ENCODE results near the gene RIMS1. TPM values are rescaled to one million over a fixed set of nuclear protein-coding genes. Genes with fewer than 3 reads are reported as not detected.

Gene RIMS1
- total and polyA plus RNA-seq, 2 of the 13 experiments (the other 11 are each of a cell fraction or from before 2014, with no cell fraction given) = not detected

DNA sequence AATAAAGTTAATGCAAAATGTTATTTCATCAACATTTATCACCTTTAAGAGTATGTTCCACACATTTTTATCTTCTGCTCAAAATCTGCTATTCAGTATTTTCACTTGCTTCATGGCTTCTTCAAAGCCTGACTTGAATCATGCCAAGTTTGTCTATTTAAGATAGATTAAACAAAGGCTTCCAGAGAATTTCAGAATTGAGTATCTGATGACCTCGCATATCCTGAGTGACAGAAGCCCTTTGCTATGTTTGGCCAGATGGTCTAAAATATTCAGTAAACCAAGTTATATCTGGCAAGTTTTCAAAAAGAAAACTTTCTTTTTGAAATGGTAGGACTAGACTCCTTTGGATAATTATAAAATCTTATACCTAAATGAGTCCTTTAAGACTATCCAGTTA is 386.6 kb downstream of the RIMS1 start (continued):
- TF ChIP-seq, protein P1, sequence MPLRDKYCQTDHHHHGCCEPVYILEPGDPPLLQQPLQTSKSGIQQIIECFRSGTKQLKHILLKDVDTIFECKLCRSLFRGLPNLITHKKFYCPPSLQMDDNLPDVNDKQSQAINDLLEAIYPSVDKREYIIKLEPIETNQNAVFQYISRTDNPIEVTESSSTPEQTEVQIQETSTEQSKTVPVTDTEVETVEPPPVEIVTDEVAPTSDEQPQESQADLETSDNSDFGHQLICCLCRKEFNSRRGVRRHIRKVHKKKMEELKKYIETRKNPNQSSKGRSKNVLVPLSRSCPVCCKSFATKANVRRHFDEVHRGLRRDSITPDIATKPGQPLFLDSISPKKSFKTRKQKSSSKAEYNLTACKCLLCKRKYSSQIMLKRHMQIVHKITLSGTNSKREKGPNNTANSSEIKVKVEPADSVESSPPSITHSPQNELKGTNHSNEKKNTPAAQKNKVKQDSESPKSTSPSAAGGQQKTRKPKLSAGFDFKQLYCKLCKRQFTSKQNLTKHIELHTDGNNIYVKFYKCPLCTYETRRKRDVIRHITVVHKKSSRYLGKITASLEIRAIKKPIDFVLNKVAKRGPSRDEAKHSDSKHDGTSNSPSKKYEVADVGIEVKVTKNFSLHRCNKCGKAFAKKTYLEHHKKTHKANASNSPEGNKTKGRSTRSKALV (CRISPR knock-in tag; IDR thresholded peaks at IDR 0.05) = no peak

DNA sequence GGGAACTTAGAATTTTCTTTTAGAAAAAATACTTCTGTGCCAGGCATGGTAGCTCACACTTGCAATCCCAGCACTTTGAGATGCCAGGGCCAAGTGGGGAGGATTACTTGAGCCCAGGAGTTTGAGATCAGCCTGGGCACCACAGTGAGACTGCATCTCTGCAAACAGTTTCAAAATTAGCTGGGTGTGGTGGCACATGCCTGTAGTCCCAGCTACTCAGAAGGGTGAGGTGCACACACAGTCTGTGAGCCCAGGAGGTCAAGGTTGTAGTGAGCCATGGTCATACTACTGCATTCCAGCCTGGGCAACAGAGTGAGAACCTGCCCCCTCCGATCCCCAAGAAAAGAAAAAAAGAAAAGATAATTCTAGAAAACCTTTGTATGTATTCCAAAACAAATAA is 389.5 kb downstream of the RIMS1 start:
- DNase-seq (ENCODE audit: low spot score) (peak; percentile 0), ATAC-seq (peak; percentile 43; the same call in 1 of the 3 replicates), FAIRE-seq (no peak)
- Histone ChIP-seq H3K79me2 (ENCODE audit: insufficient read depth, low read length) (no peaks in the 10 kb centered on the region), H2AFZ (ENCODE audit: low read length) (no peak overlapping the region), H3K27me3 (ENCODE audit: control insufficient read depth in 1 of 2, insufficient read depth in 2 of 2, low read length in 2 of 2) (no peaks in the 10 kb centered on the region), H4K20me1 (ENCODE audit: insufficient read depth, low read length) (no peaks in the 10 kb centered on the region), H3K36me3 (replicated peaks in 1 of 2; ENCODE audit: control insufficient read depth in 1 of 2, insufficient read depth in 2 of 2, low read length in 2 of 2) (no peaks in the 10 kb centered on the region), H3K4me2 (ENCODE audit: low read depth, low read length) (no peak overlapping the region), H3K9ac (ENCODE audit: insufficient read depth, low read depth, low read length) (no peak overlapping the region), H3K27ac (ENCODE audit: extremely low read length, insufficient read depth, low read length) (no peak overlapping the region), H3K4me1 (ENCODE audit: insufficient read depth, low read length) (no peaks in the 10 kb centered on the region), H3K4me3 (replicated peaks in 1 of 3; ENCODE audit: insufficient read depth in 1 of 3, low read depth in 2 of 3, low read length in 3 of 3) (no peak overlapping the region), H3K9me3 (ENCODE audit: low read length) (no peaks in the 10 kb centered on the region)
- ChIA-PET POLR2A (no interaction called here), CTCF (ENCODE audit: low intra/inter-chr PET ratio, low total read pairs) (no interaction called here)
- in situ Hi-C loops (cut with HindIII; ENCODE audit: extremely low pct_ligation_motif_present, low pct_unique_long_range_greater_than_20kb) = no loop called here
- intact Hi-C loops (cut with micrococcal nuclease; ENCODE audit: unreplicated experiment) = no loop called here
- BruUV-seq (replicated peaks) = no TSS peak
- whole genome bisulfite sequencing (ENCODE audit: low lambda C conversion rate) = 24% methylated on average over 1 of the region's 1 CpG
- TF ChIP-seq, protein P2, sequence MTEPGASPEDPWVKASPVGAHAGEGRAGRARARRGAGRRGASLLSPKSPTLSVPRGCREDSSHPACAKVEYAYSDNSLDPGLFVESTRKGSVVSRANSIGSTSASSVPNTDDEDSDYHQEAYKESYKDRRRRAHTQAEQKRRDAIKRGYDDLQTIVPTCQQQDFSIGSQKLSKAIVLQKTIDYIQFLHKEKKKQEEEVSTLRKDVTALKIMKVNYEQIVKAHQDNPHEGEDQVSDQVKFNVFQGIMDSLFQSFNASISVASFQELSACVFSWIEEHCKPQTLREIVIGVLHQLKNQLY (CRISPR knock-in tag; IDR thresholded peaks at IDR 0.05) = no peak
- TF ChIP-seq DNMT3B (CRISPR knock-in tag; conservative IDR thresholded peaks at IDR 0.05) (no peak), RFX1 (IDR thresholded peaks at IDR 0.05) (no peak), ARNT2 (CRISPR knock-in tag; IDR thresholded peaks at IDR 0.05; ENCODE audit: low read depth) (no peak), ZFP62 (CRISPR knock-in tag; IDR thresholded peaks at IDR 0.05) (no peak), ZSCAN30 (CRISPR knock-in tag; IDR thresholded peaks at IDR 0.05) (no peak), ZNF776 (CRISPR knock-in tag; IDR thresholded peaks at IDR 0.05) (no peak), ZNF446 (CRISPR knock-in tag; IDR thresholded peaks at IDR 0.05) (no peak), HNF4A (CRISPR knock-in tag; IDR thresholded peaks at IDR 0.05) (no peak), HOXD1 (CRISPR knock-in tag; IDR thresholded peaks at IDR 0.05) (no peak), ZNF713 (CRISPR knock-in tag; IDR thresholded peaks at IDR 0.05) (no peak)
- TF ChIP-seq, protein P3, sequence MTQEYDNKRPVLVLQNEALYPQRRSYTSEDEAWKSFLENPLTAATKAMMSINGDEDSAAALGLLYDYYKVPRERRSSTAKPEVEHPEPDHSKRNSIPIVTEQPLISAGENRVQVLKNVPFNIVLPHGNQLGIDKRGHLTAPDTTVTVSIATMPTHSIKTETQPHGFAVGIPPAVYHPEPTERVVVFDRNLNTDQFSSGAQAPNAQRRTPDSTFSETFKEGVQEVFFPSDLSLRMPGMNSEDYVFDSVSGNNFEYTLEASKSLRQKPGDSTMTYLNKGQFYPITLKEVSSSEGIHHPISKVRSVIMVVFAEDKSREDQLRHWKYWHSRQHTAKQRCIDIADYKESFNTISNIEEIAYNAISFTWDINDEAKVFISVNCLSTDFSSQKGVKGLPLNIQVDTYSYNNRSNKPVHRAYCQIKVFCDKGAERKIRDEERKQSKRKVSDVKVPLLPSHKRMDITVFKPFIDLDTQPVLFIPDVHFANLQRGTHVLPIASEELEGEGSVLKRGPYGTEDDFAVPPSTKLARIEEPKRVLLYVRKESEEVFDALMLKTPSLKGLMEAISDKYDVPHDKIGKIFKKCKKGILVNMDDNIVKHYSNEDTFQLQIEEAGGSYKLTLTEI (CRISPR knock-in tag; conservative IDR thresholded peaks at IDR 0.05) = no peak
- TF ChIP-seq, protein P1 (CRISPR knock-in tag; IDR thresholded peaks at IDR 0.05) = no peak

Data from HepG2 (cell line).